GM19455 (cell line): ENCODE data around the gene KLHL21.
"Not testable (repeated sequence)": the region's sequence is repeated elsewhere in the genome, so short reads cannot be mapped to it uniquely, and the experiment has no call there.

Experiments
- ATAC-seq: cut with Tn5 transposase; IDR thresholded peaks from one replicate; pipeline ENCODE4 v1.9.1; 2021; ENCODE audit not compliant: unreplicated experiment

Gene KLHL21

DNA sequence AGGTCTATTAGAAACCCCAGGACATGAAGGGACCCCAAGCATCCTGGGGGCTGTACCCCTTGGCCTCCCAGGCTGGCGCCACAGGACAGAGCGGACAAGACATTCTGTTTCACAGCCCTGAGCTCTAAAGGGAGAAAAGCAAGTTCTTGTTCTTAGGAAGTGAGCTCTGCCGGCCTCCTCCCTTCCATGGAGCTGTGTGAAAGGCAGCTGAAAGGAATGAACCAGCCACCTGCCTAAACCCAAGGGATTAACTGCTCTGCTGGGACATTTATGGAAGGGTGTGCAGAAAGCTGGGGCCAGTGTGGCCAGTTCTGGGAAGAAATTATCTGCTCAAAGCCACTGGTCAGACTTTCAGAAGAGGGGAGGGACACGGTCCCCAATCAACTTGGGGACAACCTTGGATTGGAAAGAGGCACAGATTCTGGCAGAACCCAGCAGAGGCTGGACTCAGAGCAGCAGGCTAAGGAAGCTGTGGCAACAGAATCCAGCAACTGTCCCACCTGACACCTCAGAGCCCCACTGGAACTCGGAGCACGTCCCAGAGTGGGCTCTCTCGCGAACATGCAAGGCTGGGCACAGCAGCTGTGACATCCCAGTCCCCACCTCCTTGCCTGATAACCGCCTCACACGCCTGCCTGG lies 2.1 kb downstream of the KLHL21 start:
- no peak for ATAC-seq

DNA sequence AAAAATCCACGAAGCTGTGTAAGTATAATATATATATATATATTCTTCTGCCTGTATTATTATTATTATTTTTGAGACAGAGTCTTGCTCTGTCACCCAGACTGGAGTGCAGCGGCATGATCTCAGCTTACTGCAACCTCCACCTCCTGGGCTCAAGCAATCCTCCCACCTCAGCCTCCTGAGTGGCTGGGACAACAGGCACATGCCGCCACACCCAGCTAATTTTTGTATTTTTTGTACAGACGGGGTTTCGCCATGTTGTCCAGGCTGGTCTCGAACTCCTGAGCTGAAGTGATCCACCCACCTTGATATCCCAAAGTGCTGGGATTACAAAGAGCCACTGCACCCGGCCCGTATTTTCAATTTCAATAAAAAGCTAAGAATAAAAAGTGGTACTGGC lies 2.7 kb downstream of the KLHL21 start:
- not testable (repeated sequence) for ATAC-seq

DNA sequence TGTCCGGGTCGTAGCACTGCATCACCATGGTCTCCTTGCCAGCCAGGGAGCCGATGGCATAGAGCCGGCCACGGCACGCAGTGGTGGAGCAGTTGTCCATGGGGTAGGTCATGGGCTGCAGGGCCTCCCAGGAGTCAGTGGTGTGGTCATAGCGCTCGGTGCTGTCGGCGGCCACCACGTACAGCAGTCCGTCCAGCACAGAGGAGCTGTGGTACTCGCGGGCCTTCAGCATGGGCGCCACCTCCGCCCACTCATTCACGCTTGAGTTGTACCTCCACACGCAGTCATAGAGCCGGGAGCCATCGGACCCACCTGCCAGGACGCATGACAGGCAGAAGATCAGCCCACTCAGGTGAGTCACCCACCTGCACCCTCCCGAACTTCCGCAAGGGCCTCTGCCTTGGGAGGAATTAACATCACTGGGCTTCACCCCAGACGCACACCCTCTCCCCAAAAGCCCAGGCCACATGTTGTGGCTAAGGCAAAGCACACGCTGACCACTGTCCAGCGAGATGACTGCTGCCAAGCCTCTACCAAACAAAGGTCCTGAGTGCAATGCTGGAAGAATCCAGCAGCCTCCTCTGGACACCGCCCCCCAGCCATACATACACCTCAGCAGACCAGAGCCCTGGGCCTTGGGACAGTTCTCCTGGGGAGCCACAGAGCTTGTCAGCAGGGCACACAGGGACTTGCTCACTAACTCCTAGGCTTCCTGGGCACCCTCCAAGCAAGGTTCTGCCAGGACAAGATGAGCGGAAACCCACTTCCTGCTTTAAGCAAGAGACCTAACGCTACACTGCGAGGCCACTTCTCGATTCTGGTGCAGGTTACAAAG lies 3.3 kb downstream of the KLHL21 start:
- ATAC-seq, result no peak

DNA sequence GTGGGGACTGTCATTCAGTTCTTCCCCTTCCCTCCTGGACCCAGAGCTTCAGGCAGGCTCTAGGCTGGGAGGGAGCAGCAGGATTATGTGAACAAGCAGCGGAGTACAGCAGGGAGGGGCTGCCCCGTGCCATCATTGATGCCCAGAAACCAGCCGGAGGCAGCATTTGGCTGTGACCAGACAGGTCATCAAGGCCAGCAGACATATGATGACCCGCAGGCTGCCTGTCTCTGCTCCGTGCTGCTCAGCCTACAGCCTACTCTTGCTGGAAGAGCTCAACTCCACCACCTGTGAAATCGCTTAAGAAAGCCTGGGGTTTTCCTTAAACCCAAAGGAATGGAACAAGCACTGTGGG lies 4.9 kb downstream of the KLHL21 start:
- ATAC-seq, result no peak

DNA sequence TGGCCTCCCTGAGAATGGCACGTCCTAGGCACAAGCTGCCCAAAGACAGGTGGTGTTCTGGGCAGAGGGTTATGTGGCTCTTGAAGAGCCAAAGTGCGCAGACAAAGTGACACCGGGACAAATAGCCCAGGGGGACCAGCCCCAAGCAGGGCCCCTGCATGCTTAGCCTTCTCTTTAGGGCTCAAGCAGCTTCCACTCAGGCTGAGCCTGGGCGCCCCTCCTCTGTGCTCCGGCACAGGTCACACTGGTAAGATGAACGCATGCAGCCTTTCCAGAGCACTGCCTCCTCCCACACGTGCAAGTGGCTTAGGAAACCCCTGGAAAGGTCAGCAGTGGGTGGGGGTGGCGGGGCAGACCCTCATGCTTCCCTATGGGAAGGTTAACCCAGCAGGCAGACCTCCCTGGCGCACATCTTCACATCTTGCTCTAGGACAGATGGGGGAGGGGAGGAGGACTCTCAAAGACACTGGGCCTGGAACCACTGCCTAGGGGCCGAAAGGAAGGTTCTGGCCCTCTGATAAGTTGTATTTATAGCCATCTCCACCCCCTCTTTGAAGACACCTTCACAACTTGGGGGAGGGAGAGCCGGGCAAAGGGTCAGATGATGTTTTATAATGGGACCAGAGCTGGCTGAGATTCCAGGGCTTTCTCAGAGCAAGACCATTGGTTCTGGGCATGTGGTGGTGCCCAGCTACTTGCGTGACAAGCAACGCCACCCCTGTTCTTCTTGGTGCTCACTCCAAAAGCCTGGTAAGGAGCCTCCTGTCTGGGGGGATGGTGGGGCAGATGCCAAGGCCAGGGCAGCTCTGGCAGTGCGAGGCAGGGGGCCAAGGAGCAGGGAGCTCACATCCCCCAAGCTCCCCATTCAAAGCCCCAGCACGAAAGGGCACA lies 5.5 kb downstream of the KLHL21 start:
- no peak for ATAC-seq

DNA sequence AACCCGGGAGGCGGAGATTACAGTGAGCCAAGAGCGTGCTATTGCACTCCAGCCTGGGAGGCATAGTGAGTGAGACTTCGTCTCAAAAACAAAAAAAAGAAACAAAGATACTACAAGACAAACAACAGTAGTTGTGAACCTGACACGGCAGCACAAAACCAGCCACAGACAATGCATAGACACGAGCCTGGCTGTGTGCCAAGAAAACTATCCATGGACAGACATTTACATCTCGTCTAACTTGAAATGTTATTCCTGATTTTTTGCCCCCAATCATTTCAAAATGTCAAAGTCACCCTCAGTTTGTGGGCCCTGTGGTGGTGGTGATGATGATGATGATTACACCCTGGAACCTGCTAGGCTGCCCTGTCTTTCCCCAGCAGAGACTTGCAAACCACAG lies 6.3 kb downstream of the KLHL21 start:
- ATAC-seq, result no peak

DNA sequence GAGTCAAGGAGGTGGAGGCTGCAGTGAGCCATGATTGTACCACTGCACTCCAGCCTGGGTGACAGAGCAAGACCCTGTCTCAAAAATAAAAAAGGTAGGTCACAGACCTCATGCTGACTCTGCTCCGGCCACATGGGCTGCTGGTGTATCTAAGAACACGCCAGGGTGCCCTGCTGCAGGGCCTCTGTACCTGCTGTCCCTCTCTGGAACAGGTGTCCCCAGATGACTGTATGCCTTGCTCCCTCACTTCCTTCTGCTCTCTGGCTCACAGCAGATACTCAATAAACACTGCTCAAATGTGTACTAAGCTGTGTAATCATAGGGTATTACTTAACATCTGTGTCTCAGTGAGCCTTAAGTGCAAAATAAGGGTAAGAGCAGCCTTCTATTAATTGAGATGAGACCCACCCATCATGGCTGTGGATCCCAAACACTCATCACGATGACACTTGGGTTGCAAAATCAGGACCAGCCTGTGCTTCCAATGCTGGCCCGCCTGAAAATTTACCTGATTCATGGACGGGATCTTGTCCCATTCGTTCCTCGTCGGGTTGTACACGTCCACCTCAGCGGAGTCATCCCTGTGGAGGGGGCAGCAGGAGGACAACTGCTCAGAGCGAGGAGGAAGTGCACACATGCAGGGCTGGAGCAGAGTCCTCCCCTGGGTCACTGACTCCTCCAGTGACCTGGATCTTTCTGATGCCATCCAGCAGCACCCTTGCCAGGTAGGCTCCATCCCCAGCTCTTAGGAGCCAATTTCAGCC lies 7.5 kb downstream of the KLHL21 start:
- no peak for ATAC-seq

DNA sequence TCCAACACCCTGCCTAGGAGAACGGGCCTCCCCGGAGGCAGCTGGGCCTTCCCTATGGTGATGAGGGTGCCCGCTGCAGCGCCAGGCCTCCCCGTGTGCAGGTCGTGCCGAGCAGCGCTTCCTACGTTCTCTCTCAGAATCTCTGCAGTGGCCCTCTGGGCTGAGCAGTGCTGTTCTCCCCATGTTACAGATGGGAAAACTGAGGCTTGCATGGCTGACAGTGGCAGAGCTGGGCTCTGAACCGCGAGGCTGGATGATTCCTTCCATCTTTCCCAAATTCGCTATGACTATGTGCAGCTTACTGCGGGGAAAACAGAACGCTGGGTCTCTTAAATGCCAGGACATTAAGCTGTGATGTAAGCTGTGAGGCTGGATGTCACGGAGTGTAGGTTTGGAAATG lies 8.9 kb downstream of the KLHL21 start:
- ATAC-seq, result no peak

DNA sequence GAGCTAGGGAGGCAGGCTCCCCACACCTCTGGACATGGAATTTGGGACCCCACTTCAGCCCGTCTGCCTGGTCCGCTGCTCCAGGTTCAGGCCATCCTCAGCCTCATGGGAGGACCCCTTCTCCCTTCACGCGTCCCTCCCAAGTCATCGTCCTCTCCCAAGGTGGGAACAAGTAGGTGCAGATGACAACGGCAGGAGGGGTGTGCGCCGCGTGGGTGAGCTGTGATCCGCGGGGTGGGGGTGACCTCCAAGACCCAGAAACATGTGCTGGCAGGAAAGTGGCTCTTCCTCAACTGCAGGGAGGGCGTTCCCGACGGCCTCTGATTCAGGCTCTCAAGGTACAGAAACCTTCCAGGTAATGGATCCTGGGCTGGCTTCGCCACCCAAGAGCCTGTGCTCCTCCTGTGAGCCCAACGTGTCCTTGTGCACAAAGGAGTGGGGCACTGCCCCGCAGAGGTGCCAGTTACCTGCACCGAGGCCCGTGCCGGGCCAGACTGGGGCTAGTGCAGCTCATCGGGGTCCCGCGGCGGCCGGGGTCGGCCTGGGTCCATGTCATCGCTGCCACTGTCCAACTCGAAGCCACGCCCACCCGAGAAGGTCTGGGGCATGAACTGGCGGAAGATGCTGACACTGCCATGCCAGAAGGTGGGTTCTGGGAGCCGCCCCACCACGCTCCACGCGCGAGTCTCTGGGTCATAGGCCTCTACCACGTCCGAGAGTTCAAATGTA lies 9.6 kb downstream of the KLHL21 start:
- no peak for ATAC-seq

DNA sequence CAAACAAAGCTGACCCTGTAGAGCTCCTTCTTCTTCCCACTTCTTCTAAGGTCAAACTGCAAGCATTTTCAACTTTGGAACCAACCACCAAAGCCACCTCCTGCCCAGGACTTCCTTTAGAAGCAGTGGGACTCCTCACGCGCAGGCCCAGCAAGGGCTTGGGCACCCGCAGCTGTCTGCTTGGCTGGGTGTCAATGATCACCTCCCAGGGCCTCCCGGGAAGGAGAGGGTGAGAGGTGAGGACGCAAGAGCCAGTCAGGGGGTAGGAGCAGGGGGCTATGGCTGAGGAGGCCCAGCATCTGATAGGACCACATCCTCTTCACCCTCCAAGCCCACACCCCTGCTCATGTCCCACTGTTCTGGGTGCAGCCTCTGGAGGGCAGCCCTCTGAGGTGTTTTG lies 10.2 kb downstream of the KLHL21 start:
- no peak for ATAC-seq

DNA sequence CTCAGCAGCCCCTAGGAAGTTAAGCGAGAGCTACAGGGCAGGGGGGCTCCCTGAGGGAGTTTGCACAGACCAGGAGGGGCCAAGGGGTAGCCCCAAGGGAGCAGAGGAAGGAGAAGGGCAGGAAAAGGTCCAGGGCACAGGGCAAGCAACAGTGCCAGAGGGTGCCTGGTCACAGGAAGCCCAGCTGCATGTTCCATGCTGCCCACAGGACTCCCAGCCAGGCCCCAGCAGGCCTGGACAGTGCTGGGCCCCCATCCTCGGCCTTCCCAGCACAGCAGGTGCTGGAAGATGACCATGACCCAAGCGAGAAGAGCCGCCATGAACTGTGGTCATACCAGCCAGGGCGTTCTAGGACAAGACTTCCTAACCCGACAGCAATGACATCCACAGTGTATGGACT lies 11.0 kb downstream of the KLHL21 start:
- no peak for ATAC-seq

DNA sequence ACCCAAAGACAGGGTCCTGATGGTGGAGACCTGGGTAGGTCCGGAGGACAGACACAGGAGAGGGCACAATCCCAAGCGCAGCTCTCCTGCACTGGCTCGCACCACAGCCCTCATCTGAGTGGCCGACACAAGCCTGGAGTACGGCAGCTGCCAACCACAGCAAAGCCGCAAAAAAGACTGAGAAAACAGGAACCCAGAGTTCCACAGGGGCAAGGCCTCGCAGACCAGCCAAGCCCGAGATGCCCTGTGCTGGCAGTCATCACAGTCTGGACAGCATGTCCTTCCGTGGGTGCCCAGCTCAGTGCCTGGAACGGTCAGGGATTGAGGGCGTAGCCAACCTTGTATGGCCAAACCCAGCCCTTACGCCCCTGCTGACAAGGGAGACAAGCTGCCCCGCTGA lies 11.4 kb downstream of the KLHL21 start:
- no peak for ATAC-seq

DNA sequence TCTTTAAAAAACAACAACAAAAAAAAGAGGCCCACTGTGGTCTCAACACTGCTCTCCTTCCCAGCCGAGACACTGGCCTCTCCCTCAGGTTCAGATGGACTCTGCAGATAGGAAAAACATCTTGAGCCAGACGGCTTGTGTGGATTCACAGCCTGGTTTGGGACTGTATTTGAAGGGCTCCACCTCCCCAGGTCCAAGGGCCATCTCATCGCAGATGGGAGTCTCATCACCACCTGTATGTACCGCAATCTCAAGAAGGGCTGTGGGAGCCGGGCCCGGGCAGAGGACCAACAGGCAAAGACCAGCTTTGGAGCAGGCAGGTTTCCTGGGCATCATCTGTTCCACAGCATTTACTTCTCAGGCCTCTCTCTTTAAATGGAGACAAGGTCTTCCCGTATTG lies 12.6 kb downstream of the KLHL21 start:
- ATAC-seq, result no peak

DNA sequence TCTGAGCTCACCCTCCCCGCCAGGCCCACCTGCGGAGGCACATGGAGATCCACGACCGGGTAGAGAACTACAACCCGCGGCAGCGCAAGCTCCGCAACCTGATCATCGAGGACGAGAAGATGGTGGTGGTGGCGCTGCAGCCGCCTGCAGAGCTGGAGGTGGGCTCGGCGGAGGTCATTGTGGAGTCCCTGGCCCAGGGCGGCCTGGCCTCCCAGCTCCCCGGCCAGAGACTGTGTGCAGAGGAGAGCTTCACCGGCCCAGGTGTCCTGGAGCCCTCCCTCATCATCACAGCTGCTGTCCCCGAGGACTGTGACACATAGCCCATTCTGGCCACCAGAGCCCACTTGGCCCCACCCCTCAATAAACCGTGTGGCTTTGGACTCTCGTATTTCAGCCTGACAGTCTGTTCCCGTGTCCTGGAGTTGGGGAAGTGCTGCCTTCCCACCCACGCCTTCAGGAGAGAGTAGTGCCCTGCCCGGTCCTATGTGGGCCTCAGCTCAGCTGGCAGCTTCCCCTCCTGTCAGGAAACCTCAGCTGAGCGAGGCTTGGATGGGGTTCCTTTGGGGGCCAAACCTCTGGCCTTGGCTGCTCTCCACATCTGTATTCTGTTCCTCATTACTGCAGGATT lies 13.7 kb downstream of the KLHL21 start:
- no peak for ATAC-seq

DNA sequence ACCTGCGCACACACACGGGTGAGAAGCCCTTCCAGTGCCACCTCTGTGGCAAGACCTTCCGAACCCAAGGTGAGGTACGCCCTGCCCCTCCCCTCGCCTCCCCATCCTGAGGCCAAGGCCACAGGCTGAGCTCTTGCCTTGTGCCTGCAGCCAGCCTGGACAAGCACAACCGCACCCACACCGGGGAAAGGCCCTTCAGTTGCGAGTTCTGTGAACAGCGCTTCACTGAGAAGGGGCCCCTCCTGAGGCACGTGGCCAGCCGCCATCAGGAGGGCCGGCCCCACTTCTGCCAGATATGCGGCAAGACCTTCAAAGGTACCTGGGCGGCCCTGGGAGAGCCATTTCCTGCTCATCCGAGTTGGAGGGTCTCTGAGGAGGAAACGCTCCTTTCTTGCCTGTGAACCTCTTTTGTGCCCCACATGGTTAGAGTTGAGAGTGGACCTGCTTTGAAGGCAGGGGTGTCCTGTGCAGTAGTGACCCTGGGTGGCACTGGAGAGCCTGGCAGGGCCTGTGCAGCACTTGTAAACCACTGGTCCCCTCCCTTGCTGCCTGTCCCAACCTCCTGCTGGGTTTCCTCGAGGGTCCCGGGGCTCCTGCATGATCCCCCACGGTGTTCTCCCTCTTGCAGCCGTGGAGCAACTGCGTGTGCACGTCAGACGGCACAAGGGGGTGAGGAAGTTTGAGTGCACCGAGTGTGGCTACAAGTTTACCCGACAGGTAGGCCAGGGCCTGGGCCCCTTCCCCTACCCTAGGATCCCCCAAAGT lies 14.4 kb downstream of the KLHL21 start:
- no peak for ATAC-seq

DNA sequence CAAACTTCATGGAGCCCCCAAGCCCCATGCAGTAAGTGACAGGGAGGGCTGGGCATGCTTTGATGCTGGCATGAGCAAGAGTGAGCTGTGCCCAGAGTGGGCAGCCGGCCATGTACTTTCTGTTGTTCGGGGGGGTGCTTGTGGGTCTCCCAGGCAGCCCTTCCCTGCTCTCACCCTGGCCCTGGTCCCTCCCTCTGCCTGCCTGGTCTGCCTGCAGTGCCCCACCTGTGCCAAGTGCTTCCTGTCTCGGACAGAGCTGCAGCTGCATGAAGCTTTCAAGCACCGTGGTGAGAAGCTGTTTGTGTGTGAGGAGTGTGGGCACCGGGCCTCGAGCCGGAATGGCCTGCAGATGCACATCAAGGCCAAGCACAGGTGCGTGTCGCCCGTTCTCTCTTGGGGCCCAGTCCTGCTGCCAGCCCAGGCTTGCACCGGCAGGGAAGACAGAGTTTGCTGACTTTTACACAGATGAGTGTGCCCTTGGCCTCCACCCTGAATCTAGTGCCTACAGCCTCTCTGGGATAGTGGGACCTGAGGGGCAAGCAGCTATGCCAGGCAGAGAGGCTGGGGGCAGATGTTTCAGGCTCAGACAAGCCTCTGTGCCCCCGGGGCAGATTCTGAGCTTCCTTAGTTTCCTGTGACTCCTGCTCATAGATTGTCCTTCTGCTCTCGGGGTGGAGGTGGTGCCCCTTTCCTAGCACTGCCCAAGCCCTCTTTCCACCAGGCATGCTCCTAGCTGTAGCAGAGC lies 15.2 kb downstream of the KLHL21 start:
- no peak for ATAC-seq

DNA sequence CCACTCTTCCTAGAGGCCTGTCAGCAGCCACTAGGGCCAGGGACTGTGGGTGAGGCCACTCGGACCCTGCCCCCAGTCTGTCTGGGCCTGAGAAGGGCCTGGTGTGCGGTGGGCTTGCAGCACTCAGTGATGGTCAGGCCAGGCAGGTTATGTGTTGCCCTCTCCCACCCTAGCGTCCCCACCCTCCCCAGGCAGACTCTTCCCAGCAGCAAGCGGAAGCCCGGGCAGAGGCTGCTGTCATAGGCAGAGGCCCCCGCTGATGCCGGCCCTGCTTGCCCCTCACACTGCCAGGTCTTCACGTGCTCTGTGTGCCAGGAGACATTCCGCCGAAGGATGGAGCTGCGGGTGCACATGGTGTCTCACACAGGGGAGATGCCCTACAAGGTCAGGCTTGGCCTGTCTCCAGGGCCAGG lies 16.3 kb downstream of the KLHL21 start:
- ATAC-seq, result no peak

DNA sequence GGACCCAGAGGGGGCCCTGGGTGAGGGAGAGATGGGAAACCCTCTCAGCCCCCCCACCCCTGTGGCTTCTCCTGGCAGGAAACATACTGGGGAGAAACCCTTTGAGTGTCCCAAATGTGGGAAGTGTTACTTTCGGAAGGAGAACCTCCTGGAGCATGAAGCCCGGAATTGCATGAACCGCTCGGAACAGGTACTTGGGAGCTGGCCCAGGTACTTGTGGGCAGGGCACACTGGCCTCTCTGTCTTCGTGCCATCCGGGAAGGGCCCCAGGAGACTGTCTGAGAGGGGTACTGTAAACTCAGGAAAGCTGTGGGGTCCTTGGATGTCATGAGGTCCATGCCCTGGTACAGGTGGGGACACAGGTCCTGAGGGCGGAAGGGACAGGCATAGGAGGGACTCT lies 16.8 kb downstream of the KLHL21 start:
- no peak for ATAC-seq
